Measurements from ENCODE around the gene CXCL5. TPM values are rescaled to one million over a fixed set of nuclear protein-coding genes. Genes with fewer than 3 reads are reported as not detected.

The CXCL5 gene
- total RNA-seq, 4 donors from 2014 or later = 0.22 TPM; not detected in 3

DNA sequence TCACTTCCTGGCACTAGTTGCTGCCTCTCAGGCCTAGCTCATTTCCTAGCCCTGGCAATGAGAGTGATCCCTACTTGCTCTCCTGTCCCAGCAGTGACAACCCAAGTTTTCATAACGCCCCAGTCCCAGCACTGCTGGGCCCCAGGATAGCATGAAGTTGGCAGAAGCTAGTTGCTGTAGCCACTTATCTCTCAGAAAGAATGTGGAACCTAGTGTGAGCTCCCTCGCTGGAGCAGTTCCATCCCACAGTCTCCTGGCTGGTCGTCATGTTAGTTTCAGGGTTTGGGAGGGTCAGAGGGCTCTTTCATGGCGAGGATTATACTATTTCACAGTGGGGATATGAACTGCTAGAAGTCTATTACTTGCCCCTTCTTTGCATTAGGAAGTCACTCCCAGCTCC, 21.8 kb downstream of the CXCL5 start:
- no peak for DNase-seq (ENCODE audit: low spot score in 2 of 2)
- Histone ChIP-seq H3K36me3 (no peaks in the 10 kb centered on the region), H3K4me3 (no peak overlapping the region), H3K9me3 (peaks cover 0 to 26% (median 6%) of the 10 kb centered on the region in 4 donors), H3K27ac (no peak overlapping the region), H3K27me3 (peaks cover 0 to 6% of the 10 kb centered on the region in 2 donors), H3K4me1 (peaks cover 0 to 2% (median 0%) of the 10 kb centered on the region in 4 donors)
- WGBS, 2 donors = 50 to 68% methylated on average over 3 to 4 of the region's 4 CpGs
- TF ChIP-seq CTCF (IDR thresholded peaks at IDR 0.05) = no peak
- no peak for TF ChIP-seq POLR2A (IDR thresholded peaks at IDR 0.05)
- no peak for TF ChIP-seq EP300 (IDR thresholded peaks at IDR 0.05)

DNA sequence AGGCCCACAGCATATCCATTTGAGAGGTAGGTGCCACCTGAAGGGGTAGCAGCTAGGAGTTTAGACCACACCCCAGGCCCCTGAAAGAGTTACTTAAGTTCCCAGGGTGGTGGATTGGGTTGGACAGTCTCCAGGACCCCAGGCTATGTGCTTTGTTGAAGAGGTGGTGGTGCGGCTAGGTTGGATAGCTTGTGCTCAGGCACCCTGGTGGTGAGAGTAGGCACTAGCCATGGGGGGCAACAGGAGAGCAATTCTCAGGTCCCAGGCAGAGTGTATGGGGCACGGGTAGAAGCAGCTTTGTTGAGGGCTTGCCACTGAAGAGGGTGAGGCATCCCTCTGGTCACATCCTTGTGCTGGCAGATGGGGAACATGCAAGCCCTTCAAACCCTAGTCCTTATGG, 22.3 kb downstream of the CXCL5 start:
- Histone ChIP-seq H3K27me3 (peaks cover 0 to 2% of the 10 kb centered on the region in 2 donors), H3K36me3 (no peaks in the 10 kb centered on the region), H3K4me3 (no peak overlapping the region), H3K4me1 (no peaks in the 10 kb centered on the region), H3K9me3 (peaks cover 0 to 28% (median 6%) of the 10 kb centered on the region in 4 donors), H3K27ac (no peak overlapping the region)
- TF ChIP-seq CTCF (IDR thresholded peaks at IDR 0.05) = no peak
- no peak for TF ChIP-seq POLR2A (IDR thresholded peaks at IDR 0.05)
- TF ChIP-seq EP300 (IDR thresholded peaks at IDR 0.05) = no peak
- 100% methylated on average over 2 of the region's 2 CpGs for WGBS, 2 donors
- DNase-seq (ENCODE audit: low spot score in 2 of 2) = no peak

DNA sequence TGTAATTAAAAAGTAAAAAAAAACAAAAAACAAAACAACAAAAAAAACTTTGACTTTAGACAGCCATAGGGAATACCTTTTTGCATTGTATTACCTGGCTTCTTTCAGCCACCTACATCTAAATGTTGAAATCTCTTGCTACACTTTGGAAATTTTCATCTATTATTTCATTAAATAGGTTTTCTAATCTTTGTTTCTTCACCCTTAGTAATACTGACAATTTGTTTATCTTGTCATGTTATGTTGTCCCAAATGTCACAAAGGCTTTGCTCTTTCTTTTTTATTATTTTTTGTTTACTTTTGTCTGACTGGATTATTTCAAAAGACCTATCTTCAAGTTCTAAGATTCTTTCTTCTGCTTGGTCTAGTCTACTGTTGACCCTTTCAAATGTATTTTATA, 24.1 kb downstream of the CXCL5 start:
- Histone ChIP-seq H3K4me3 (no peak overlapping the region), H3K4me1 (no peaks in the 10 kb centered on the region), H3K9me3 (peaks cover 0 to 47% (median 6%) of the 10 kb centered on the region in 4 donors), H3K36me3 (no peaks in the 10 kb centered on the region), H3K27me3 (no peaks in the 10 kb centered on the region), H3K27ac (no peak overlapping the region)
- DNase-seq (ENCODE audit: low spot score in 2 of 2) = no peak
- TF ChIP-seq CTCF (IDR thresholded peaks at IDR 0.05) (no peak), EP300 (IDR thresholded peaks at IDR 0.05) (no peak), POLR2A (IDR thresholded peaks at IDR 0.05) (no peak)

GRCh38 chr4:73970945-73971344, 27.5 kb downstream of the CXCL5 start:
- H3K27ac ChIP-seq = no peak overlapping the region
- TF ChIP-seq POLR2A (IDR thresholded peaks at IDR 0.05) (no peak), EP300 (IDR thresholded peaks at IDR 0.05) (no peak), CTCF (IDR thresholded peaks at IDR 0.05) (no peak)
- no peak for DNase-seq (ENCODE audit: low spot score in 2 of 2)
- H3K36me3 ChIP-seq = no peaks in the 10 kb centered on the region
- H3K4me3 ChIP-seq = no peak overlapping the region
- H3K9me3 ChIP-seq = peaks cover 0 to 49% (median 6%) of the 10 kb centered on the region in 4 donors
- H3K27me3 ChIP-seq = no peaks in the 10 kb centered on the region
- H3K4me1 ChIP-seq = no peaks in the 10 kb centered on the region

GRCh38 chr4:73970011-73970410, 28.5 kb downstream of the CXCL5 start:
- H3K36me3 ChIP-seq = no peaks in the 10 kb centered on the region
- H3K4me3 ChIP-seq = no peak overlapping the region
- 83 to 91% methylated on average over 1 of the region's 1 CpG for WGBS, 2 donors
- TF ChIP-seq EP300 (IDR thresholded peaks at IDR 0.05) (no peak), POLR2A (IDR thresholded peaks at IDR 0.05) (no peak), CTCF (IDR thresholded peaks at IDR 0.05) (no peak)
- H3K27ac ChIP-seq = no peak overlapping the region
- peaks cover 0 to 41% (median 6%) of the 10 kb centered on the region in 4 donors for H3K9me3 ChIP-seq
- H3K4me1 ChIP-seq = no peaks in the 10 kb centered on the region
- H3K27me3 ChIP-seq = no peaks in the 10 kb centered on the region
- DNase-seq (ENCODE audit: low spot score in 2 of 2) = no peak

All from tibial nerve (tissue), 4 donors.